Thyroid gland (tissue), 4 donors: ENCODE measurements around the gene OR5M11. TPM values are rescaled to one million over a fixed set of nuclear protein-coding genes. Genes with fewer than 3 reads are reported as not detected.

Experiments
- DNase-seq, 2 donors: peaks; one replicate each; pipeline ENCODE4 v3.0.0-alpha.2; 2019
- H3K27ac ChIP-seq, 3 donors: fragments of 200-600 bp; sonication (generic); 1 replicate in 2 of 3; 2 replicates in 1 of 3; pipeline ENCODE4 v1.5.1; 2016 to 2019; ENCODE audit warnings: mild to moderate bottlenecking in 1 of 3, moderate library complexity in 1 of 3
- H3K27me3 ChIP-seq: fragments of 200-600 bp; sonication (generic); one replicate; pipeline ENCODE4 v1.5.1; 2019
- H3K36me3 ChIP-seq, 2 donors: fragments of 200-600 bp; sonication (generic); one replicate each; pipeline ENCODE4 v1.5.1; 2016 to 2019
- H3K4me1 ChIP-seq, 2 donors: fragments of 200-600 bp; sonication (generic); one replicate each; pipeline ENCODE4 v1.5.1; 2017 to 2019
- H3K4me3 ChIP-seq, 3 donors: fragments of 200-600 bp; sonication (generic); replicated peaks in 1 of 3; 1 replicate in 2 of 3; 2 replicates in 1 of 3; pipeline ENCODE4 v1.5.1; 2016; ENCODE audit warnings: mild to moderate bottlenecking in 1 of 3
- H3K9me3 ChIP-seq: fragments of 200-600 bp; sonication (generic); one replicate; pipeline ENCODE4 v1.5.1; 2017
- CTCF ChIP-seq, 6 experiments: fragments of 200-600 bp in 3 of 6; fragments of 450-650 bp in 3 of 6; sonication (generic) in 3 of 6; IDR thresholded peaks; one replicate each; pipeline ENCODE4 v1.5.1; 2016 to 2019; ENCODE audit warnings: antibody characterized with exemption in 6 of 6, mild to moderate bottlenecking in 2 of 6, inconsistent platforms in 1 of 6, moderate library complexity in 1 of 6
- POLR2A ChIP-seq, 2 donors: fragments of 450-650 bp; IDR thresholded peaks; one replicate each; pipeline ENCODE4 v1.6.1; 2017; ENCODE audit warnings: antibody characterized with exemption in 2 of 2, mild to moderate bottlenecking in 2 of 2, moderate library complexity in 1 of 2
- WGBS, 2 donors: methylation state at CpG; one replicate each; pipeline ENCODE4 v1.1.5; 2017; 5-methylcytosine and 5-hydroxymethylcytosine counted together
- intact Hi-C: fragments of 100-400 bp; cut with DNase I; formaldehyde crosslinking; loops from one replicate; pipeline ENCODE4 v1.15.1; 2023
- total RNA-seq, 4 donors: library from RNA; depleted of rRNA; stranded (reverse); fragments of >200 nt; gene quantifications; one replicate each; pipeline ENCODE4 v1.2.3, GENCODE V29; 2016

OR5M11 gene
- total RNA-seq, 4 donors from 2014 or later, result not detected

GRCh38 chr11:56543739-56544138 is 682 bp upstream of the OR5M11 start:
- DNase-seq, result no peak
- Histone ChIP-seq H3K27ac (no peak overlapping the region), H3K9me3 (no peaks in the 10 kb centered on the region), H3K36me3 (no peaks in the 10 kb centered on the region), H3K27me3 (no peaks in the 10 kb centered on the region), H3K4me3 (no peak overlapping the region), H3K4me1 (no peaks in the 10 kb centered on the region)
- intact Hi-C loops, result no loop called here
- TF ChIP-seq POLR2A (IDR thresholded peaks at IDR 0.05) (no peak), CTCF (IDR thresholded peaks at IDR 0.05) (no peak)
- WGBS, 2 donors, result 98% methylated on average over 1 of the region's 1 CpG

DNA sequence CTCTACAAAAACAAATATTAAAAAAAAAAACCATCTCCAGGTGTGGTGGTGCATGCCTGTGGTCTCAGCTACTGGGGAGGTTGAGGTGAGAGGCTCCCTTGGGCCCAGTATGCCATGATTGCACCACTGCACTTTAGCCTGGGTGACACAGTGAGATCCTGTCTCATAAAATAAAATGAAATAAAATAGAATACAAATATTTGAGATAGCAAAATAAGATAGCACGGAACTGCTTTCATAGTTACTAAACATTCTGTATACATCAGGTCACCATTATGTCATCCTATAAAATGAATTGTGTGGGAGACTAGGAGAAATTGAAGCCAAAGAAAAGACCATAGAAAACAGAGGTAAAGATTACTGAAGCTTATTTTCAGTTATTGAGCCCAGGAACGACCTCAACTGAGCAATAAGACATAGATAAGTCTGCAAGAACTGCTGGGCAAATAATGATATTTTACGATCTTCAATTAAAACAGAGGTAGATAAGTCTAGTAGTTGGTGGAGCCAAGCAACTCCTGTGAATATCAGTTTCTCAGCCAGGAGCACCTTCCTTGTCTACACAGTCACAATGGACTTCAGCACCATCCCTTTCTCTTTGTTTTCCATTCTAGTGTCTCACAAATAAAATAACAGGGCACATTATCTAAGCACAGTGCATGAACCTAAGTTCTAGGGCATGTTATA is 9.9 kb downstream of the OR5M11 start:
- Histone ChIP-seq H3K4me1 (no peaks in the 10 kb centered on the region), H3K27me3 (no peaks in the 10 kb centered on the region), H3K27ac (no peak overlapping the region), H3K36me3 (no peaks in the 10 kb centered on the region), H3K4me3 (no peak overlapping the region), H3K9me3 (no peaks in the 10 kb centered on the region)
- DNase-seq, result no peak
- TF ChIP-seq POLR2A (IDR thresholded peaks at IDR 0.05) (no peak), CTCF (IDR thresholded peaks at IDR 0.05) (no peak)
- 73 to 79% methylated on average over 3 of the region's 3 CpGs for WGBS, 2 donors
- intact Hi-C loops, result no loop called here

- no peaks in the 10 kb centered on the region for H3K4me1 ChIP-seq
- TF ChIP-seq POLR2A (IDR thresholded peaks at IDR 0.05) (no peak), CTCF (IDR thresholded peaks at IDR 0.05) (no peak)
- H3K9me3 ChIP-seq, result no peaks in the 10 kb centered on the region
- no peak overlapping the region for H3K27ac ChIP-seq
- 82 to 85% methylated on average over 2 of the region's 2 CpGs for WGBS, 2 donors
- no peak overlapping the region for H3K4me3 ChIP-seq
- H3K27me3 ChIP-seq, result no peaks in the 10 kb centered on the region
- intact Hi-C loops, result no loop called here
- H3K36me3 ChIP-seq, result no peaks in the 10 kb centered on the region
- no peak for DNase-seq
Observed at GRCh38 chr11:56531856-56532255, 11.2 kb downstream of the OR5M11 start.

DNA sequence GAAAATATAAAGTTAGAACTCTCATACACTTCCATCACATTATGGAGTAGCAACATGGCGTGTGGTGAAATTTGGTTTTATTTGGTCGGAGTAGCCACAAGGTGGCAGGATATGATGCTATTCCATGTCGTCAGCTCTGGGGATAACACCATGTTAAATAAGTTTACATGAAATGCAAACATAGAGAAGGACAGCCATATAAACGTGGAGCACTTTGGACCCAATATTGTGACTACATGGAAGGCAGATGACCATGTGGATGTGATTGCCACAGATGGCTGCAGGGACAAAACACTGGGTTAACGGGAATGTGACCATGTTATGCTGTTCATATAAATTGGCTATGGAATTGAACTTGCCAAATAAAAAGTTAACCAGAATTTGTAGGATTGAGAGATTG is 21.0 kb downstream of the OR5M11 start:
- Histone ChIP-seq H3K36me3 (no peaks in the 10 kb centered on the region), H3K27ac (no peak overlapping the region), H3K9me3 (no peaks in the 10 kb centered on the region), H3K27me3 (no peaks in the 10 kb centered on the region), H3K4me1 (no peaks in the 10 kb centered on the region), H3K4me3 (no peak overlapping the region)
- TF ChIP-seq CTCF (IDR thresholded peaks at IDR 0.05) (no peak), POLR2A (IDR thresholded peaks at IDR 0.05) (no peak)
- no peak for DNase-seq
- 61 to 62% methylated on average over 5 of the region's 5 CpGs for WGBS, 2 donors
- intact Hi-C loops, result no loop called here

GRCh38 chr11:56513280-56513679 is 29.8 kb downstream of the OR5M11 start:
- Histone ChIP-seq H3K4me1 (no peaks in the 10 kb centered on the region), H3K27me3 (no peaks in the 10 kb centered on the region), H3K27ac (no peak overlapping the region), H3K36me3 (no peaks in the 10 kb centered on the region), H3K4me3 (no peak overlapping the region), H3K9me3 (no peaks in the 10 kb centered on the region)
- no peak for DNase-seq
- TF ChIP-seq POLR2A (IDR thresholded peaks at IDR 0.05) (no peak), CTCF (IDR thresholded peaks at IDR 0.05) (no peak)
- 79 to 80% methylated on average over 1 of the region's 1 CpG for WGBS, 2 donors
- intact Hi-C loops, result no loop called here
